HepG2 (cell line): ENCODE measurements around the gene SMNDC1. TPM values are rescaled to one million over a fixed set of nuclear protein-coding genes. Genes with fewer than 3 reads are reported as not detected.

Experiments
- ATAC-seq: fragments of 200-7000 bp; cut with Tn5 transposase; 3 replicates; pipeline ENCODE4 v1.9.1; 2020; ENCODE audit warnings: mild to moderate bottlenecking, moderate library complexity
- BruUV-seq: library from RNA; stranded (reverse); fragments of 400-500 nt; replicated peaks from 2 replicates; lab custom pipeline; 2021; lab: Mats Ljungman, UMichigan
- CTCF ChIA-PET: fragments of 300-600 bp; formaldehyde crosslinking; extraction: SDS; loops from one replicate; lab custom pipeline; 2021; ENCODE audit warnings: low total read pairs, inconsistent platforms, low intra/inter-chr PET ratio; lab: Yijun Ruan, JAX
- POLR2A ChIA-PET: fragments of 350-600 bp; sonication (Branson Sonifier 250); formaldehyde crosslinking; loops from one replicate; lab custom pipeline; 2020; ENCODE audit warnings: antibody characterized with exemption, inconsistent platforms; lab: Yijun Ruan, JAX
- DNase-seq: peaks from one replicate; pipeline ENCODE4 v3.0.0-alpha.2; 2015; ENCODE audit warnings: low spot score
- FAIRE-seq: peaks from 3 replicates; lab custom pipeline; 2011; peaks lifted over from hg19 to GRCh38; lab: Jason Lieb, UNC
- H2AFZ ChIP-seq: one replicate; pipeline ENCODE4 v1.6.1; 2011; ENCODE audit warnings: low read length, inconsistent platforms
- H3K27ac ChIP-seq: fragments of 300-600 bp; 3 replicates; pipeline ENCODE4 v1.8.0; 2011; ENCODE audit warnings: mixed run types, mild to moderate bottlenecking, mixed read lengths, low read length, inconsistent platforms; ENCODE audit not compliant: insufficient read depth; ENCODE audit errors: extremely low read length
- H3K27me3 ChIP-seq, 2 experiments: fragments of 200-600 bp in 1 of 2; 2 replicates in 1 of 2; 3 replicates in 1 of 2; pipeline versions ENCODE4 v1.6.0 to v1.8.0; 2011; ENCODE audit warnings: low read length in 2 of 2, mild to moderate bottlenecking in 2 of 2, moderate library complexity in 2 of 2, inconsistent platforms in 1 of 2; ENCODE audit not compliant: insufficient read depth in 2 of 2, control insufficient read depth in 1 of 2
- H3K36me3 ChIP-seq, 2 experiments: fragments of 200-600 bp in 1 of 2; replicated peaks in 1 of 2; 2 replicates in 1 of 2; 3 replicates in 1 of 2; pipeline versions ENCODE4 v1.5.1 to v1.8.0; 2011; ENCODE audit warnings: low read length in 2 of 2, inconsistent platforms in 1 of 2; ENCODE audit not compliant: insufficient read depth in 2 of 2, control insufficient read depth in 1 of 2
- H3K4me1 ChIP-seq: 2 replicates; pipeline ENCODE4 v1.5.1; 2012; ENCODE audit warnings: low read length, inconsistent platforms; ENCODE audit not compliant: insufficient read depth
- H3K4me2 ChIP-seq: 2 replicates; pipeline ENCODE4 v1.6.0; 2011; ENCODE audit warnings: low read depth, low read length, inconsistent platforms
- H3K4me3 ChIP-seq, 3 experiments: fragments of 200-600 bp in 1 of 3; sonication (generic), shearing (Covaris generic) in 1 of 3; replicated peaks in 1 of 3; 2 replicates each; pipeline ENCODE4 v1.5.1; 2011 to 2016; ENCODE audit warnings: low read length in 3 of 3, inconsistent platforms in 2 of 3, low read depth in 2 of 3, mild to moderate bottlenecking in 2 of 3, control low read depth in 1 of 3, mixed read lengths in 1 of 3; ENCODE audit not compliant: insufficient read depth in 1 of 3
- H3K79me2 ChIP-seq: one replicate; pipeline ENCODE4 v1.6.1; 2011; ENCODE audit warnings: low read length, inconsistent platforms; ENCODE audit not compliant: insufficient read depth
- H3K9ac ChIP-seq: 2 replicates; pipeline ENCODE4 v1.6.0; 2011; ENCODE audit warnings: mild to moderate bottlenecking, low read depth, low read length, inconsistent platforms; ENCODE audit not compliant: insufficient read depth
- H3K9me3 ChIP-seq: 2 replicates; pipeline ENCODE4 v1.5.1; 2012; ENCODE audit warnings: mild to moderate bottlenecking, low read length
- H4K20me1 ChIP-seq: 2 replicates; pipeline ENCODE4 v1.6.0; 2011; ENCODE audit warnings: inconsistent platforms, mild to moderate bottlenecking, low read length, moderate library complexity; ENCODE audit not compliant: insufficient read depth
- HMG20B ChIP-seq: conservative IDR thresholded peaks from 2 replicates; pipeline ENCODE4 v1.6.1; 2016; ENCODE audit warnings: missing genetic modification reagents, missing compliant biosample characterization
- POLR2AphosphoS2 ChIP-seq: IDR thresholded peaks from 2 replicates; pipeline ENCODE4 v1.6.1; 2011; ENCODE audit warnings: low read depth, low read length, improper control_type of control experiment
- STAT5B ChIP-seq: sonication (generic); formaldehyde crosslinking; IDR thresholded peaks from 2 replicates; pipeline ENCODE4 v1.4.0; 2020; ENCODE audit warnings: missing genetic modification reagents
- TBL1XR1 ChIP-seq: fragments of 150-350 bp; IDR thresholded peaks from 2 replicates; pipeline ENCODE4 v1.6.1; 2014; ENCODE audit warnings: borderline replicate concordance, low read length; ENCODE audit not compliant: partially characterized antibody
- TSC22D2 ChIP-seq: sonication (generic); formaldehyde crosslinking; IDR thresholded peaks from 2 replicates; pipeline ENCODE4 v1.5.1; 2020; ENCODE audit warnings: missing genetic modification reagents, mild to moderate bottlenecking, borderline replicate concordance
- ZNF30 ChIP-seq: sonication (generic); formaldehyde crosslinking; IDR thresholded peaks from 2 replicates; pipeline ENCODE4 v1.5.0; 2020; ENCODE audit warnings: mild to moderate bottlenecking, missing genetic modification reagents
- WGBS: methylation state at CpG from one replicate; pipeline ENCODE4 v1.1.6; 2017; ENCODE audit warnings: low lambda C conversion rate; 5-methylcytosine and 5-hydroxymethylcytosine counted together
- in situ Hi-C: cut with HindIII; loops from 2 replicates; pipeline ENCODE4 v1.10.0; 2017; ENCODE audit warnings: low pct_unique_long_range_greater_than_20kb; ENCODE audit not compliant: extremely low pct_ligation_motif_present
- intact Hi-C: fragments of 100-400 bp; cut with micrococcal nuclease; formaldehyde crosslinking; loops from one replicate; pipeline ENCODE4 v1.10.0; 2022; ENCODE audit not compliant: unreplicated experiment
- polyA plus RNA-seq, 8 experiments: library from polyadenylated mRNA; depleted of rRNA in 3 of 8; stranded (reverse) in 7 of 8; unstranded in 1 of 8; fragments of >200 nt; fragmentation: Illumina TruSeq in 4 of 8; extraction: Trizol in 4 of 8; gene quantifications; 2 replicates each; pipeline versions ENCODE4 v1.2.1 to v1.2.3, GENCODE V29; 2011 to 2016; ENCODE audit warnings: low read depth in 4 of 8, missing spikeins in 1 of 8, mixed read lengths in 1 of 8; ENCODE audit not compliant: insufficient read depth in 1 of 8
- total RNA-seq, 5 experiments: library from RNA; depleted of rRNA; stranded (reverse); fragments of >200 nt; fragmentation: Illumina TruSeq; extraction: Trizol; gene quantifications; 2 replicates each; pipeline ENCODE4 v1.2.3, GENCODE V29; 2016; ENCODE audit warnings: low read depth in 1 of 5
- TF ChIP-seq, protein P1 (sequence below): sonication (generic); formaldehyde crosslinking; IDR thresholded peaks from 2 replicates; pipeline ENCODE4 v1.9.0; 2021; ENCODE audit warnings: missing genetic modification reagents, mild to moderate bottlenecking, borderline replicate concordance

SMNDC1 gene
- total and polyA plus RNA-seq, 2 of the 13 experiments (the other 11 are each of a cell fraction or from before 2014, with no cell fraction given), result 7.8 to 8.9 TPM

DNA sequence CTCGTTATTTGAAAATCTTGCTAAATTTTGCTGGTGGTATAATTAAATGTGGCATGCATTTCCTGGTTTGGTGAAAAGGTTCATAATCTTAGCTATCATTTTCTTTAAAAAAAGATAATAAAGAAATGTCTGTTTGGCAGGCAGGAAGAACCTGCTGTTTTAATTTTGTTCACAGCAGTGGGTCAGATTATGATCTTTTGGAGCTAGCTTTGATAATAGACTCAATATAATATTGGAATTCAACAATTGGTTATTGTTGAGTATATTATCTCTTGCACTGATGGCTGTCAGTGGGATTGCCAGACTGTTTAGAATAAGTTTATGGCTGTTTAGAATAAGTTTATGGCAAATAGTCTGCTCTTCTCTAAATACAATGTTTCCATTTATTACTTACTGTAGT is 62.2 kb downstream of the SMNDC1 start (continued):
- TF ChIP-seq TSC22D2 (CRISPR knock-in tag) (no peak), HMG20B (CRISPR knock-in tag) (no peak), POLR2AphosphoS2 (no peak)
- TF ChIP-seq, protein P1, sequence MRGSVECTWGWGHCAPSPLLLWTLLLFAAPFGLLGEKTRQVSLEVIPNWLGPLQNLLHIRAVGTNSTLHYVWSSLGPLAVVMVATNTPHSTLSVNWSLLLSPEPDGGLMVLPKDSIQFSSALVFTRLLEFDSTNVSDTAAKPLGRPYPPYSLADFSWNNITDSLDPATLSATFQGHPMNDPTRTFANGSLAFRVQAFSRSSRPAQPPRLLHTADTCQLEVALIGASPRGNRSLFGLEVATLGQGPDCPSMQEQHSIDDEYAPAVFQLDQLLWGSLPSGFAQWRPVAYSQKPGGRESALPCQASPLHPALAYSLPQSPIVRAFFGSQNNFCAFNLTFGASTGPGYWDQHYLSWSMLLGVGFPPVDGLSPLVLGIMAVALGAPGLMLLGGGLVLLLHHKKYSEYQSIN (CRISPR knock-in tag), result no peak

DNA sequence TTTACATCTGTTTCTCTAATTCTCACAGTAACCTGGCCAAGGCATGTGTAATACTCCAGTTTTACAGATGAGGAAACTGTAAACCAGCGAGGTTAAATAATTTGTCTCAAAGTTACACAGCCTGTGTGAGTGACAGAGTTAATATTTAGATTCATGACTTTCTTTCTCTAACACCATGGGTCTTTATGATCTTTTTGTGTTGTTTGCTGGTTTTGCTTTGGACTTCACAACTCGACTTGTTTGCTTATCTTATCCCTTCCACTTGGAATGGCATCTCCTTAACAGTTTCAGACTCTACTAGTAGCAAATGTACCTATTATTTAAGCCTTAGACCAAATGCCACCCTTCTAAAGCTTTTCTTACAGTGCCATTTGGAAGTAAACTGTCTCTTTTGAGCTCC is 62.9 kb downstream of the SMNDC1 start:
- H2AFZ ChIP-seq, result no peak overlapping the region
- TF ChIP-seq STAT5B (CRISPR knock-in tag) (no peak), TBL1XR1 (no peak), ZNF30 (CRISPR knock-in tag) (no peak)
- H3K4me2 ChIP-seq, result no peak overlapping the region
- CTCF ChIA-PET, result no interaction called here
- peaks cover 17% of the 10 kb centered on the region for H3K4me1 ChIP-seq
- POLR2A ChIA-PET, result no interaction called here
- BruUV-seq, result no TSS peak
- in situ Hi-C loops, result no loop called here
- no peak overlapping the region for H3K4me3 ChIP-seq
- ATAC-seq (no peak), DNase-seq (no peak), FAIRE-seq (no peak)
- intact Hi-C loops, result no loop called here
- peaks cover 21% of the 10 kb centered on the region; the same call in 1 of the 2 replicates for H4K20me1 ChIP-seq
- H3K9ac ChIP-seq, result no peak overlapping the region
- 67% methylated on average over 2 of the region's 2 CpGs for WGBS
- no peaks in the 10 kb centered on the region for H3K27me3 ChIP-seq
- peaks cover 12% of the 10 kb centered on the region for H3K79me2 ChIP-seq
- H3K36me3 ChIP-seq, result peaks cover 3 to 5% of the 10 kb centered on the region in 2 experiments; a peak in 4 of 5 replicates
- H3K9me3 ChIP-seq, result no peaks in the 10 kb centered on the region
- H3K27ac ChIP-seq, result no peak overlapping the region
